Calu3 (cell line): Measurements from ENCODE around the gene WAC. TPM values are rescaled to one million over a fixed set of nuclear protein-coding genes. Genes with fewer than 3 reads are reported as not detected.

ENCODE experiments used
- BruUV-seq: library from RNA; stranded (reverse); fragments of 400-500 nt; replicated peaks from 2 replicates; lab custom pipeline; 2021; lab: Mats Ljungman, UMichigan
- CTCF ChIA-PET: fragments of 300-600 bp; sonication (Branson Sonifier 250); formaldehyde crosslinking; loops from one replicate; lab custom pipeline; 2022; ENCODE audit warnings: antibody characterized with exemption; lab: Charles Lee
- DNase-seq: peaks from one replicate; pipeline ENCODE4 v3.0.0; 2022
- H3K27ac Mint-ChIP-seq: one replicate; pipeline ENCODE4 v1.8.0; 2022; ENCODE audit warnings: mixed read lengths; ENCODE audit not compliant: unreplicated experiment
- H3K27me3 Mint-ChIP-seq: one replicate; pipeline ENCODE4 v1.8.0; 2022; ENCODE audit warnings: mixed read lengths; ENCODE audit not compliant: unreplicated experiment
- H3K36me3 Mint-ChIP-seq: one replicate; pipeline ENCODE4 v1.8.0; 2022; ENCODE audit warnings: mild to moderate bottlenecking, moderate library complexity, mixed read lengths; ENCODE audit not compliant: insufficient read depth, unreplicated experiment
- H3K4me1 Mint-ChIP-seq: one replicate; pipeline ENCODE4 v1.8.0; 2022; ENCODE audit warnings: mild to moderate bottlenecking, low read depth, mixed read lengths; ENCODE audit not compliant: unreplicated experiment
- H3K4me3 Mint-ChIP-seq: one replicate; pipeline ENCODE4 v1.8.0; 2022; ENCODE audit warnings: mild to moderate bottlenecking, low read depth, moderate library complexity, mixed read lengths; ENCODE audit not compliant: unreplicated experiment
- H3K9me3 Mint-ChIP-seq: one replicate; pipeline ENCODE4 v1.8.0; 2022; ENCODE audit warnings: low read depth, mixed read lengths; ENCODE audit not compliant: unreplicated experiment
- CTCF ChIP-seq: fragments of 200-600 bp; IDR thresholded peaks from one replicate; pipeline ENCODE4 v1.8.0; 2022; ENCODE audit warnings: antibody characterized with exemption; ENCODE audit not compliant: unreplicated experiment
- intact Hi-C: fragments of 100-400 bp; cut with micrococcal nuclease; formaldehyde crosslinking; loops from one replicate; pipeline ENCODE4 v1.10.0; 2022; ENCODE audit not compliant: unreplicated experiment
- total RNA-seq: library from RNA; stranded (reverse); gene quantifications from 2 replicates; pipeline ENCODE4 v1.2.3, GENCODE V29; 2022

WAC gene
- total RNA-seq, 1 experiment from 2014 or later: 127 TPM

GRCh38 chr10:28559618-28560017 lies 26.7 kb downstream of the WAC start:
- H3K4me3 Mint-ChIP-seq: no peak overlapping the region
- H3K4me1 Mint-ChIP-seq: peaks cover 40% of the 10 kb centered on the region
- H3K36me3 Mint-ChIP-seq: peaks cover 46% of the 10 kb centered on the region
- CTCF ChIA-PET: no interaction called here
- BruUV-seq: no TSS peak
- intact Hi-C loops: no loop called here
- TF ChIP-seq CTCF: no peak
- no peaks in the 10 kb centered on the region for H3K9me3 Mint-ChIP-seq
- no peaks in the 10 kb centered on the region for H3K27me3 Mint-ChIP-seq
- H3K27ac Mint-ChIP-seq: no peak overlapping the region
- DNase-seq: no peak

- H3K36me3 Mint-ChIP-seq: peaks cover 36% of the 10 kb centered on the region
- CTCF ChIA-PET: no interaction called here
- TF ChIP-seq CTCF: no peak
Measured at GRCh38 chr10:28560617-28561016, 27.7 kb downstream of the WAC start.

GRCh38 chr10:28561531-28561930 lies 28.6 kb downstream of the WAC start:
- no peak for TF ChIP-seq CTCF
- DNase-seq: no peak
- no peak overlapping the region for H3K4me3 Mint-ChIP-seq
- no peaks in the 10 kb centered on the region for H3K9me3 Mint-ChIP-seq
- no peak overlapping the region for H3K27ac Mint-ChIP-seq
- peaks cover 30% of the 10 kb centered on the region for H3K36me3 Mint-ChIP-seq
- no peaks in the 10 kb centered on the region for H3K27me3 Mint-ChIP-seq
- peaks cover 35% of the 10 kb centered on the region for H3K4me1 Mint-ChIP-seq
- BruUV-seq: no TSS peak
- intact Hi-C loops: no loop called here
- CTCF ChIA-PET: no interaction called here

More at GRCh38 chr10:28560617-28561016, 27.7 kb downstream of the WAC start:
- intact Hi-C loops: no loop called here
- Mint-ChIP-seq H3K4me3 (no peak overlapping the region), H3K27ac (no peak overlapping the region), H3K4me1 (peaks cover 31% of the 10 kb centered on the region), H3K27me3 (no peaks in the 10 kb centered on the region), H3K9me3 (no peaks in the 10 kb centered on the region)
- no peak for DNase-seq
- BruUV-seq: no TSS peak

- H3K36me3 Mint-ChIP-seq: peaks cover 13% of the 10 kb centered on the region
- intact Hi-C loops: no loop called here
- H3K27me3 Mint-ChIP-seq: no peaks in the 10 kb centered on the region
- CTCF ChIA-PET: no interaction called here
- no TSS peak for BruUV-seq
- H3K4me3 Mint-ChIP-seq: no peak overlapping the region
- no peak for TF ChIP-seq CTCF
- peaks cover 45% of the 10 kb centered on the region for H3K4me1 Mint-ChIP-seq
- H3K9me3 Mint-ChIP-seq: no peaks in the 10 kb centered on the region
- H3K27ac Mint-ChIP-seq: no peak overlapping the region
- no peak for DNase-seq
Measured at GRCh38 chr10:28564905-28565304, 32.0 kb downstream of the WAC start.
